Gastroesophageal sphincter (tissue), 4 donors: Measurements from ENCODE around the gene ZNF689. TPM values are rescaled to one million over a fixed set of nuclear protein-coding genes. Genes with fewer than 3 reads are reported as not detected.

Source experiments
- ATAC-seq: fragments of 150-250 bp; one replicate; pipeline ENCODE4 v1.9.1; 2016; ENCODE audit warnings: mild to moderate bottlenecking, moderate library complexity
- H3K27ac ChIP-seq, 4 donors: fragments of 200-600 bp; sonication (generic) in 3 of 4; 1 replicate in 3 of 4; 2 replicates in 1 of 4; pipeline ENCODE4 v1.5.1; 2016 to 2019
- H3K27me3 ChIP-seq: fragments of 200-600 bp; sonication (generic); one replicate; pipeline ENCODE4 v1.5.1; 2019
- H3K36me3 ChIP-seq, 2 donors: fragments of 200-600 bp; sonication (generic); one replicate each; pipeline ENCODE4 v1.5.1; 2019; ENCODE audit warnings: control low read depth in 1 of 2
- H3K4me1 ChIP-seq, 3 donors: fragments of 200-600 bp; sonication (generic); 1 replicate in 2 of 3; 2 replicates in 1 of 3; pipeline ENCODE4 v1.5.1; 2016 to 2019; ENCODE audit warnings: control low read depth in 2 of 3
- H3K4me3 ChIP-seq, 2 donors: fragments of 200-600 bp; sonication (generic); one replicate each; pipeline ENCODE4 v1.5.1; 2019; ENCODE audit warnings: mild to moderate bottlenecking in 1 of 2, moderate library complexity in 1 of 2
- H3K9me3 ChIP-seq, 3 donors: fragments of 200-600 bp; sonication (generic); one replicate each; pipeline ENCODE4 v1.5.1; 2017 to 2019; ENCODE audit warnings: control low read depth in 2 of 3
- CTCF ChIP-seq, 4 experiments: fragments of 200-600 bp in 2 of 4; fragments of 450-650 bp in 2 of 4; sonication (generic) in 1 of 4; IDR thresholded peaks; one replicate each; pipeline ENCODE4 v1.5.1; 2017 to 2019; ENCODE audit warnings: antibody characterized with exemption in 4 of 4, mild to moderate bottlenecking in 2 of 4, moderate library complexity in 2 of 4
- EP300 ChIP-seq: sonication (generic); formaldehyde crosslinking; IDR thresholded peaks from one replicate; pipeline ENCODE4 v1.6.1; 2017; ENCODE audit warnings: antibody characterized with exemption, mild to moderate bottlenecking
- POLR2A ChIP-seq, 2 donors: fragments of 450-650 bp; IDR thresholded peaks; one replicate each; pipeline ENCODE4 v1.6.1; 2017; ENCODE audit warnings: antibody characterized with exemption in 2 of 2, mild to moderate bottlenecking in 2 of 2, moderate library complexity in 1 of 2
- POLR2AphosphoS5 ChIP-seq: sonication (generic); formaldehyde crosslinking; IDR thresholded peaks from one replicate; pipeline ENCODE4 v1.6.1; 2017; ENCODE audit warnings: antibody characterized with exemption
- WGBS, 2 donors: methylation state at CpG; one replicate each; pipeline ENCODE4 v1.1.5; 2018; ENCODE audit warnings: low coverage in 1 of 2; 5-methylcytosine and 5-hydroxymethylcytosine counted together
- total RNA-seq, 4 donors: library from RNA; depleted of rRNA; stranded (reverse); fragments of >200 nt; gene quantifications; one replicate each; pipeline ENCODE4 v1.1.0, GENCODE V29; 2016

The ZNF689 gene
- total RNA-seq, 4 donors from 2014 or later, result 9.7 to 13.1 (median 11.4) TPM

GRCh38 chr16:30565526-30565925 is 44.7 kb downstream of the ZNF689 start:
- Histone ChIP-seq H3K36me3 (peaks cover 0 to 5% of the 10 kb centered on the region in 2 donors), H3K27ac (no peak overlapping the region), H3K27me3 (no peaks in the 10 kb centered on the region), H3K4me1 (peaks cover 0 to 27% (median 8%) of the 10 kb centered on the region in 3 donors), H3K4me3 (no peak overlapping the region), H3K9me3 (no peaks in the 10 kb centered on the region)
- TF ChIP-seq EP300, result no peak
- TF ChIP-seq POLR2A (IDR thresholded peaks at IDR 0.05), result no peak
- TF ChIP-seq CTCF (IDR thresholded peaks at IDR 0.05), result no peak
- TF ChIP-seq POLR2AphosphoS5, result no peak
- ATAC-seq, result no peak
- WGBS, 2 donors, result 45 to 54% methylated on average over 7 of the region's 7 CpGs

- peak overlapping the region in 3 of 4 donors; percentile 44 to 74 (median 68) for H3K27ac ChIP-seq
- no peak for ATAC-seq
- no peak for TF ChIP-seq POLR2AphosphoS5
- TF ChIP-seq EP300, result no peak
- TF ChIP-seq POLR2A (IDR thresholded peaks at IDR 0.05), result no peak
- no peak for TF ChIP-seq CTCF (IDR thresholded peaks at IDR 0.05)
Measured at GRCh38 chr16:30562021-30562420, 48.2 kb downstream of the ZNF689 start.

GRCh38 chr16:30561089-30561816 is 48.9 kb downstream of the ZNF689 start:
- H3K9me3 ChIP-seq, result no peaks in the 10 kb centered on the region
- peaks cover 0 to 4% of the 10 kb centered on the region in 2 donors for H3K36me3 ChIP-seq
- peak overlapping the region; percentile 8 to 74 (median 56) for H3K27ac ChIP-seq
- peaks cover 0 to 36% (median 11%) of the 10 kb centered on the region in 3 donors for H3K4me1 ChIP-seq
- no peak for ATAC-seq
- 0 to 22% methylated on average over 1 of the region's 46 CpGs for WGBS, 2 donors
- H3K27me3 ChIP-seq, result no peaks in the 10 kb centered on the region
- peak overlapping the region; percentile 55 to 56 for H3K4me3 ChIP-seq
- TF ChIP-seq CTCF (IDR thresholded peaks at IDR 0.05), result no peak
- TF ChIP-seq POLR2A (IDR thresholded peaks at IDR 0.05), result no peak
- TF ChIP-seq POLR2AphosphoS5, result no peak
- TF ChIP-seq EP300, result no peak

More at GRCh38 chr16:30562021-30562420, 48.2 kb downstream of the ZNF689 start:
- Histone ChIP-seq H3K36me3 (no peaks in the 10 kb centered on the region), H3K4me1 (peaks cover 0 to 29% (median 8%) of the 10 kb centered on the region in 3 donors), H3K27me3 (no peaks in the 10 kb centered on the region), H3K9me3 (no peaks in the 10 kb centered on the region), H3K4me3 (peak overlapping the region in 1 of 2 donors; percentile 56)
- 87% methylated on average over 4 of the region's 14 CpGs; no CpG with 5 or more reads in 1 of the 2 donors for WGBS, 2 donors

- Histone ChIP-seq H3K36me3 (peaks cover 0 to 20% of the 10 kb centered on the region in 2 donors), H3K4me1 (peaks cover 0 to 44% (median 11%) of the 10 kb centered on the region in 3 donors), H3K4me3 (no peak overlapping the region), H3K9me3 (no peaks in the 10 kb centered on the region), H3K27me3 (no peaks in the 10 kb centered on the region), H3K27ac (no peak overlapping the region)
- 87 to 100% methylated on average over 2 to 3 of the region's 6 CpGs for WGBS, 2 donors
- ATAC-seq, result no peak
- TF ChIP-seq POLR2A (IDR thresholded peaks at IDR 0.05), result no peak
- TF ChIP-seq EP300, result no peak
- TF ChIP-seq POLR2AphosphoS5, result no peak
- no peak for TF ChIP-seq CTCF (IDR thresholded peaks at IDR 0.05)
Measured at GRCh38 chr16:30559690-30560089, 50.5 kb downstream of the ZNF689 start.
